B cell (primary cell): Measurements from ENCODE around the gene MPZ. TPM values are rescaled to one million over a fixed set of nuclear protein-coding genes. Genes with fewer than 3 reads are reported as not detected.

Experiments used
- ATAC-seq: fragments of 200-7000 bp; cut with Tn5 transposase; one replicate; pipeline ENCODE4 v1.10.0; 2021; ENCODE audit warnings: low read depth, mild to moderate bottlenecking, moderate number of reproducible peaks, moderate library complexity
- CTCF ChIA-PET: fragments of 350-600 bp; sonication (Branson Sonifier 250); formaldehyde crosslinking; loops from one replicate; lab custom pipeline; 2021; ENCODE audit warnings: antibody characterized with exemption, inconsistent platforms; lab: Charles Lee
- POLR2A ChIA-PET: fragments of 350-600 bp; sonication (Branson Sonifier 250); formaldehyde crosslinking; loops from one replicate; lab custom pipeline; 2021; ENCODE audit warnings: antibody characterized with exemption; lab: Charles Lee
- DNase-seq: peaks from one replicate; pipeline ENCODE4 v3.0.0; 2013
- H2AFZ ChIP-seq: 2 replicates; pipeline ENCODE4 v1.6.1; 2012; ENCODE audit warnings: mild to moderate bottlenecking, low read depth, low read length; ENCODE audit not compliant: insufficient read depth, poor library complexity, severe bottlenecking
- H3K27ac ChIP-seq, 2 donors: 1 replicate in 1 of 2; 2 replicates in 1 of 2; pipeline ENCODE4 v1.5.1; 2012 to 2013; ENCODE audit warnings: low read length in 2 of 2, mild to moderate bottlenecking in 2 of 2, moderate library complexity in 1 of 2
- H3K27me3 ChIP-seq, 4 experiments: fragments of 200-600 bp in 1 of 4; sonication (generic) in 1 of 4; replicated peaks in 1 of 4; 1 replicate in 2 of 4; 2 replicates in 2 of 4; pipeline versions ENCODE4 v1.6.1 to v1.7.0; 2013 to 2016; ENCODE audit warnings: low read length in 3 of 4, mild to moderate bottlenecking in 2 of 4, mixed read lengths in 1 of 4, moderate library complexity in 1 of 4; ENCODE audit not compliant: insufficient read depth in 4 of 4, control insufficient read depth in 3 of 4; ENCODE audit errors: control extremely low read depth in 1 of 4
- H3K36me3 ChIP-seq, 2 experiments: replicated peaks in 1 of 2; 1 replicate in 1 of 2; 2 replicates in 1 of 2; pipeline versions ENCODE4 v1.6.1 to v1.7.1; 2013; ENCODE audit warnings: low read length in 1 of 2; ENCODE audit not compliant: insufficient read depth in 2 of 2, control insufficient read depth in 1 of 2; ENCODE audit errors: control extremely low read depth in 1 of 2, extremely low read depth in 1 of 2
- H3K4me1 ChIP-seq, 2 donors: fragments of 200-600 bp in 1 of 2; sonication (generic) in 1 of 2; 1 replicate in 1 of 2; 2 replicates in 1 of 2; pipeline versions ENCODE4 v1.5.1 to v1.6.1; 2013 to 2017; ENCODE audit warnings: low read length in 2 of 2; ENCODE audit not compliant: control insufficient read depth in 2 of 2, insufficient read depth in 2 of 2
- H3K4me2 ChIP-seq: replicated peaks from 2 replicates; pipeline ENCODE3; 2012; ENCODE audit warnings: mild to moderate bottlenecking, low read depth, low read length; ENCODE audit not compliant: poor library complexity, severe bottlenecking
- H3K4me3 ChIP-seq, 5 experiments: fragments of 200-600 bp in 1 of 5; sonication (generic) in 1 of 5; 1 replicate in 3 of 5; 2 replicates in 2 of 5; pipeline versions ENCODE4 v1.5.1 to v1.7.0; 2011 to 2016; ENCODE audit warnings: low read length in 4 of 5, mild to moderate bottlenecking in 4 of 5, low read depth in 2 of 5, control low read depth in 1 of 5, moderate library complexity in 1 of 5; ENCODE audit not compliant: insufficient read depth in 1 of 5; ENCODE audit errors: control extremely low read depth in 1 of 5, extremely low read depth in 1 of 5
- H3K79me2 ChIP-seq: fragments of 200-600 bp; sonication (generic); one replicate; pipeline ENCODE4 v1.6.0; 2016; ENCODE audit warnings: low read length; ENCODE audit not compliant: control insufficient read depth, insufficient read depth
- H3K9ac ChIP-seq: fragments of 200-600 bp; sonication (generic); 2 replicates; pipeline ENCODE4 v1.6.1; 2017; ENCODE audit warnings: mild to moderate bottlenecking, low read length, moderate library complexity
- H3K9me3 ChIP-seq, 3 donors: one replicate each; pipeline versions ENCODE4 v1.6.1 to v1.7.1; 2013; ENCODE audit warnings: low read length in 2 of 3; ENCODE audit not compliant: control insufficient read depth in 2 of 3, insufficient read depth in 1 of 3; ENCODE audit errors: control extremely low read depth in 1 of 3
- H4K20me1 ChIP-seq: 2 replicates; pipeline ENCODE4 v1.6.0; 2012; ENCODE audit warnings: mild to moderate bottlenecking, low read length; ENCODE audit not compliant: insufficient read depth, control insufficient read depth, poor library complexity, severe bottlenecking
- H3K27ac Mint-ChIP-seq: one replicate; pipeline ENCODE4 v1.8.0; 2021; ENCODE audit warnings: mixed read lengths
- H3K27me3 Mint-ChIP-seq: one replicate; pipeline ENCODE4 v1.8.0; 2021; ENCODE audit warnings: mixed read lengths
- H3K4me1 Mint-ChIP-seq: one replicate; pipeline ENCODE4 v1.8.0; 2021; ENCODE audit warnings: mixed read lengths
- H3K4me3 Mint-ChIP-seq: one replicate; pipeline ENCODE4 v1.8.0; 2021; ENCODE audit warnings: mixed read lengths
- H3K9me3 Mint-ChIP-seq: one replicate; pipeline ENCODE4 v1.8.0; 2022; ENCODE audit warnings: mixed read lengths; ENCODE audit not compliant: insufficient read depth
- CTCF ChIP-seq: fragments of 200-600 bp; IDR thresholded peaks from one replicate; pipeline ENCODE4 v1.8.0; 2022; ENCODE audit warnings: antibody characterized with exemption, mild to moderate bottlenecking
- EZH2 ChIP-seq: IDR thresholded peaks from 2 replicates; pipeline ENCODE4 v1.6.1; 2012; ENCODE audit warnings: borderline replicate concordance, low read depth, mild to moderate bottlenecking, moderate library complexity, low read length; ENCODE audit not compliant: insufficient read depth, poor library complexity, severe bottlenecking
- WGBS: methylation state at CpG from one replicate; pipeline ENCODE4 v1.1.5; 2013; ENCODE audit warnings: missing lambda C conversion rate; ENCODE audit not compliant: insufficient coverage; 5-methylcytosine and 5-hydroxymethylcytosine counted together
- intact Hi-C: fragments of 100-400 bp; cut with micrococcal nuclease; formaldehyde crosslinking; loops from one replicate; pipeline ENCODE4 v1.10.0; 2022
- polyA plus RNA-seq: library from polyadenylated mRNA; depleted of rRNA; stranded (reverse); fragments of >200 nt; gene quantifications from 2 replicates; pipeline ENCODE4 v1.2.3, GENCODE V29; 2012
- total RNA-seq, 2 donors: library from RNA; stranded (reverse); fragments of 120-200 nt in 1 of 2; gene quantifications; 1 replicate in 1 of 2; 2 replicates in 1 of 2; pipeline versions ENCODE4 v1.2.3 to v1.2.4, GENCODE V29; 2013 to 2022

Gene MPZ
- total and polyA plus RNA-seq, 2 donors (not counting 1 experiment from before 2014, with no cell fraction given) = 4.3 to 12.9 TPM

DNA sequence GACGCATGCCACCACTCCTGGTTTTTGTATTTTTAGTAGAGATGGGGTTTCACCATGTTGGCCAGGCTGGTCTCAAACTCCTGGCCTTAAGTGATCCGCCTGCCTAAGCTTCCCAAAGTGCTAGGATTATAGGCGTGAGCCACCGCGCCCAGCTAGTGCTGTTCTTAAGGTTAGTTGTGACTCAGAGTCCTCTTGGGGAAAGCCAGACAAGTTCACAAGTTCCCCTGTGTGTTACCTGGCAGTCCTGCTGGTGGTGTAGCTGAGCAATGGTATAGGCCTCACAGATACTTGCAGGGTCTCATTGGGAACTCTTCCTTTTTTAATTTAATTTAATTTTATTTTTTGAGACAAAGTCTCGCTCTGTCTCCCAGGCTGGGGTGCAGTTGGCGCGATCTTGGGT, 47.3 kb upstream of the MPZ start:
- Mint-ChIP-seq H3K27me3 (no peaks in the 10 kb centered on the region), H3K4me3 (no peak overlapping the region), H3K27ac (no peak overlapping the region), H3K9me3 (no peaks in the 10 kb centered on the region), H3K4me1 (peaks cover 2% of the 10 kb centered on the region)
- Histone ChIP-seq H3K9ac (no peak overlapping the region), H3K9me3 (no peaks in the 10 kb centered on the region), H2AFZ (no peak overlapping the region), H3K36me3 (peaks cover 0 to 25% of the 10 kb centered on the region in 2 experiments), H4K20me1 (no peaks in the 10 kb centered on the region), H3K79me2 (peaks cover 4% of the 10 kb centered on the region), H3K4me2 (no peak overlapping the region), H3K27me3 (no peaks in the 10 kb centered on the region), H3K4me3 (no peak overlapping the region), H3K27ac (no peak overlapping the region), H3K4me1 (no peaks in the 10 kb centered on the region)
- ATAC-seq = no peak
- POLR2A ChIA-PET = no interaction called here
- CTCF ChIA-PET = interaction anchor here (1.3 kb wide), 1 partner anchor 146 kb away, joined by 3 read pairs; no protein-coding TSS in a partner anchor
- intact Hi-C loops = no loop called here
- WGBS = 87% methylated on average over 5 of the region's 8 CpGs
- TF ChIP-seq EZH2 = no peak
- no peak for TF ChIP-seq CTCF
- DNase-seq = no peak

GRCh38 chr1:161351482-161351881, 41.7 kb upstream of the MPZ start:
- no peaks in the 10 kb centered on the region for H3K4me1 ChIP-seq
- Mint-ChIP-seq H3K9me3 (no peaks in the 10 kb centered on the region), H3K4me1 (peaks cover 6% of the 10 kb centered on the region), H3K27me3 (no peaks in the 10 kb centered on the region), H3K27ac (no peak overlapping the region), H3K4me3 (no peak overlapping the region)
- no peaks in the 10 kb centered on the region for H3K27me3 ChIP-seq
- ChIA-PET CTCF (interaction anchor here (0.6 to 1.2 kb wide), 2 partner anchors 16 to 199 kb away, joined by 3 read pairs; partner anchors contain the start of gene CFAP126), POLR2A (no interaction called here)
- no peaks in the 10 kb centered on the region for H4K20me1 ChIP-seq
- intact Hi-C loops = no loop called here
- TF ChIP-seq CTCF (no peak), EZH2 (no peak)
- no peak overlapping the region for H3K4me2 ChIP-seq
- H3K9me3 ChIP-seq = no peaks in the 10 kb centered on the region
- H2AFZ ChIP-seq = no peak overlapping the region
- no peak overlapping the region for H3K4me3 ChIP-seq
- DNase-seq = no peak
- WGBS = 100% methylated on average over 1 of the region's 1 CpG
- ATAC-seq = no peak
- peaks cover 0 to 7% of the 10 kb centered on the region in 2 experiments for H3K36me3 ChIP-seq
- no peak overlapping the region for H3K27ac ChIP-seq
- no peak overlapping the region for H3K9ac ChIP-seq
- H3K79me2 ChIP-seq = peaks cover 5% of the 10 kb centered on the region
